ENCODE data around the gene GLI3.

The GLI3 gene

DNA sequence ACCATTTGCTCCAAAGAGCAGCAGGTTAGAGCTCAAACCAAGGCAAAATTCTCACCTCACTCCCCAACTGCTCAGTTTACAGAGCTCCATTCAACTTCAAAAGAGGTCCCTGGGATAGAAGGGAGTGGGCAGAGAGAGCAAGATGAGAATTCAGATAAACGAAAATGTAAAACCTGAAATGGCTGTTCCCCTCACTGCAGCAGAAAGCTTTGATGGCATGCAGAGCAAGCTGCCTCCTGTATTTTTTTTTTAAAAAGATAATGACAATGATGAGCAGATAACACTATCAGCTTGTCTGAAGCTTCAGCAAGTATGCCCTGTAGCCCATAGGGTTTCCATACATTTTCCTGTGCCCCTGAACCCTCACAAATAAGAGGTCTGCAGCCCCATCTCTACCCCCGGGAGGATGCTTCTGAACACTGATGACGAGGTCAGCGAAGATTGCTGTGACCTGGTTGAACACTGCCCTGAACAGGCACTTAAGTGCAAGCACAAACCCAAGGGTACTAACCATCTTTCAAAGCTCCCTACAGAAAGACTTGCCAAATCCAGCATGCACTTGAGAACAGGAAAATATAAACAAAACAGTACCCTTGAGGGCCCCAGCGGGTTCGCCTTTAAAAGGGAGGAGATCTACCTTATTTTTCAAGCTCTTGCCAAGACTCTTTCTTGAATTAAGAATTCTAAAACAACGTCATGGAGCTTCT lies 81.3 kb downstream of the GLI3 start:
- Histone ChIP-seq H3K27ac (no peak overlapping the region), H3K9me3 (no peaks in the 10 kb centered on the region), H3K36me3 (no peaks in the 10 kb centered on the region), H3K4me3 (ENCODE audit: low read depth in 1 of 2, low read length in 1 of 2) (no peak overlapping the region), H3K4me1 (ENCODE audit: control insufficient read depth in 1 of 2, insufficient read depth in 1 of 2, low read depth in 1 of 2, low read length in 1 of 2) (no peaks in the 10 kb centered on the region), H3K27me3 (no peaks in the 10 kb centered on the region)
- TF ChIP-seq, protein P1, sequence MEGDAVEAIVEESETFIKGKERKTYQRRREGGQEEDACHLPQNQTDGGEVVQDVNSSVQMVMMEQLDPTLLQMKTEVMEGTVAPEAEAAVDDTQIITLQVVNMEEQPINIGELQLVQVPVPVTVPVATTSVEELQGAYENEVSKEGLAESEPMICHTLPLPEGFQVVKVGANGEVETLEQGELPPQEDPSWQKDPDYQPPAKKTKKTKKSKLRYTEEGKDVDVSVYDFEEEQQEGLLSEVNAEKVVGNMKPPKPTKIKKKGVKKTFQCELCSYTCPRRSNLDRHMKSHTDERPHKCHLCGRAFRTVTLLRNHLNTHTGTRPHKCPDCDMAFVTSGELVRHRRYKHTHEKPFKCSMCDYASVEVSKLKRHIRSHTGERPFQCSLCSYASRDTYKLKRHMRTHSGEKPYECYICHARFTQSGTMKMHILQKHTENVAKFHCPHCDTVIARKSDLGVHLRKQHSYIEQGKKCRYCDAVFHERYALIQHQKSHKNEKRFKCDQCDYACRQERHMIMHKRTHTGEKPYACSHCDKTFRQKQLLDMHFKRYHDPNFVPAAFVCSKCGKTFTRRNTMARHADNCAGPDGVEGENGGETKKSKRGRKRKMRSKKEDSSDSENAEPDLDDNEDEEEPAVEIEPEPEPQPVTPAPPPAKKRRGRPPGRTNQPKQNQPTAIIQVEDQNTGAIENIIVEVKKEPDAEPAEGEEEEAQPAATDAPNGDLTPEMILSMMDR (IDR thresholded peaks at IDR 0.05), result no peak

DNA sequence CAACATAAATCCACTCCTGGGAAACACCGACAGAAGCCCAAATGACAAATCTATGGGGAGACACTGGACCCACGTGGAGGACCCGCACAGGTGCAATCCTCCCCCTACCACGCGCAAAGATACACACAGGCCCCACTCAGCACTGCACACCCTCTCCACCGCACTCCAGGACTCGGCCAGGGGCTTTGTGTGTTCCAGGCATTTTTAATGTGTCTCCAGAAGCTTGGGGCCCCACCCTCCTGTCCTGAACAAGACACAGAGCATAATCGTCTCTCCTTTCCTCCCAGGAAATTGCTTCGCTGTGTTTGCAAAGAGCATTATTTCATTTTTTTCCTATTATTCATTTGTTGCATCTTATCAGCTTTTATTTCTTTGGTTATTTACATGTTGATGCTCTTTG lies 82.8 kb downstream of the GLI3 start:
- Histone ChIP-seq H3K9me3 (no peaks in the 10 kb centered on the region), H3K4me3 (ENCODE audit: low read depth in 1 of 2, low read length in 1 of 2) (no peak overlapping the region), H3K36me3 (no peaks in the 10 kb centered on the region), H3K27me3 (peaks cover 8% of the 10 kb centered on the region), H3K27ac (no peak overlapping the region), H3K4me1 (ENCODE audit: control insufficient read depth in 1 of 2, insufficient read depth in 1 of 2, low read depth in 1 of 2, low read length in 1 of 2) (no peaks in the 10 kb centered on the region)
- TF ChIP-seq, protein P1 (IDR thresholded peaks at IDR 0.05), result no peak

DNA sequence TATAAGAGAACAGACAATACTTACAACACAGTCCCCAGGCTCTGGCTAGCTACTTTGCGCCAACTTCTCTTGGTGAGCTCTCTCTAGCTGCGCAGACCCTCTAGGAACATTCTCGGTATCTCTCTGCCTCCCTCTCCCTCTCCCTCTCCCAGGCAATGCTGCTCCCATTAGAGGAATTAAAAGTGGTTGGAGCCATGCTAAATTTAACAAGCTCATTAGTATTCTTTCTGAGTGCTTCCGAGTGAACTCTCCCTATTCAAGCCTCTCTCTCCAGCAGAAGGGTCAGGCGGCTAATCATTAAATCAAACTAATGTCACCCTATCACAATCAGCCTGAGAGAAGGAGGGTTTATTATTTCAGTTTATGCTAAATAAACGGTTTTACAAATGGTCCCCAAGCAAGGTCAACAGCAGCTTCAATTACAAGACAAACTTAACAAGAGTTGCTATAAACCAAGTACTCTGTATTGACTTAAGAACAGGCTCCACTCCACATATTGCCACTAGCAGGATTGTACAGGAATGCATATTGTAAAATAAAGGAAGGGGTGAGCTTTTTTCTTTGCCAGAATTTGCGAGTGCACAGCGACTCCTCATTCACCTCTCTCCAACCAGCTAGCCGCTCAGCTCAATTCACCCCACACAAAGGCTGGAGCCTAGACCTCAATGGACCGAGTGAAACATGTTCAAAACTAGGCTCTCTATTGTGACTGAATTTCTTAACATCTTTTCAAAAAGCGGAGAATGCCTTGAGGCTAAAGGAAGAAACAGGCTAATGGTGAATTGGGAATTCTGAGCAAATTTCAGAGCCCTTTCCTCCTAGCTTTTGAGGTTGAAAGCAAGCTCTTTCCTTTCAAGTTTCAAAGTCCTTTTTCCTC lies 84.4 kb downstream of the GLI3 start:
- H3K4me3 ChIP-seq (ENCODE audit: low read depth in 1 of 2, low read length in 1 of 2), result no peak overlapping the region
- H3K27me3 ChIP-seq, result peaks cover 8% of the 10 kb centered on the region
- TF ChIP-seq, protein P1 (IDR thresholded peaks at IDR 0.05), result no peak
- no peaks in the 10 kb centered on the region for H3K9me3 ChIP-seq
- no peaks in the 10 kb centered on the region for H3K4me1 ChIP-seq (ENCODE audit: control insufficient read depth in 1 of 2, insufficient read depth in 1 of 2, low read depth in 1 of 2, low read length in 1 of 2)
- no peaks in the 10 kb centered on the region for H3K36me3 ChIP-seq
- H3K27ac ChIP-seq, result no peak overlapping the region

DNA sequence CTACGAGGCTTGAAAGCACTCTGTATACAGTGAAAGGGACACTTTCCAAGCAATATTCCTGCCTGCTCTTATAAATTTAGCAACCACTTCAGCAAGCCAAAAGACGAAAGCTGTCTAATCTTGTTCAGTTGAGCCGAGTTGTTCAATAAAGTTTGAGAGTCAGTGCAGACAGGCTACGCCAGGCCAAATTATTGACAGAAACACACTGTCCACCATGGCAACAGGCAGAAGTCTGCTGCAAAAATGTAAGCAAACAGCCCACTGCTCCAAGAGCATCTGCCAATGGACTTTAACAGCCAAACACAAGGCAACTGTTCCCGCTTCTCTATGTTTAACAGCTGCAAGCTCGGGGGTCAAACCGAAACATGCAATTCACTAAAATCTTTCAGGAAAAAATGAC lies 85.7 kb downstream of the GLI3 start:
- Histone ChIP-seq H3K27ac (no peak overlapping the region), H3K4me3 (ENCODE audit: low read depth in 1 of 2, low read length in 1 of 2) (no peak overlapping the region)

GRCh38 chr7:42145539-42145938 lies 91.5 kb downstream of the GLI3 start:
- H3K27me3 ChIP-seq, result peaks cover 15% of the 10 kb centered on the region
- H3K27ac ChIP-seq, result no peak overlapping the region
- no peaks in the 10 kb centered on the region for H3K4me1 ChIP-seq (ENCODE audit: control insufficient read depth in 1 of 2, insufficient read depth in 1 of 2, low read depth in 1 of 2, low read length in 1 of 2)
- TF ChIP-seq, protein P1 (IDR thresholded peaks at IDR 0.05), result no peak
- no peak overlapping the region for H3K4me3 ChIP-seq (ENCODE audit: low read depth in 1 of 2, low read length in 1 of 2)
- no peaks in the 10 kb centered on the region for H3K36me3 ChIP-seq
- H3K9me3 ChIP-seq, result no peaks in the 10 kb centered on the region

More for the DNA sequence above, 85.7 kb downstream of the GLI3 start:
- Histone ChIP-seq H3K4me1 (ENCODE audit: control insufficient read depth in 1 of 2, insufficient read depth in 1 of 2, low read depth in 1 of 2, low read length in 1 of 2) (no peaks in the 10 kb centered on the region), H3K9me3 (no peaks in the 10 kb centered on the region), H3K27me3 (peaks cover 8% of the 10 kb centered on the region), H3K36me3 (no peaks in the 10 kb centered on the region)
- TF ChIP-seq, protein P1 (IDR thresholded peaks at IDR 0.05), result no peak

Data from neutrophil (primary cell).